HepG2 (cell line): ENCODE results near the gene FCN3.

ENCODE experiments used
- MEF2D ChIP-seq: sonication (generic); formaldehyde crosslinking; IDR thresholded peaks from 2 replicates; pipeline ENCODE4 v1.5.1; 2020; ENCODE audit warnings: mild to moderate bottlenecking, missing genetic modification reagents
- ZIK1 ChIP-seq: sonication (generic); formaldehyde crosslinking; IDR thresholded peaks from 2 replicates; pipeline ENCODE4 v1.5.0; 2020; ENCODE audit warnings: mild to moderate bottlenecking, low read depth, missing genetic modification reagents, borderline replicate concordance
- ZNF274 ChIP-seq: sonication (generic); formaldehyde crosslinking; IDR thresholded peaks from 2 replicates; pipeline ENCODE4 v1.5.1; 2020; ENCODE audit warnings: mild to moderate bottlenecking, missing genetic modification reagents

DNA sequence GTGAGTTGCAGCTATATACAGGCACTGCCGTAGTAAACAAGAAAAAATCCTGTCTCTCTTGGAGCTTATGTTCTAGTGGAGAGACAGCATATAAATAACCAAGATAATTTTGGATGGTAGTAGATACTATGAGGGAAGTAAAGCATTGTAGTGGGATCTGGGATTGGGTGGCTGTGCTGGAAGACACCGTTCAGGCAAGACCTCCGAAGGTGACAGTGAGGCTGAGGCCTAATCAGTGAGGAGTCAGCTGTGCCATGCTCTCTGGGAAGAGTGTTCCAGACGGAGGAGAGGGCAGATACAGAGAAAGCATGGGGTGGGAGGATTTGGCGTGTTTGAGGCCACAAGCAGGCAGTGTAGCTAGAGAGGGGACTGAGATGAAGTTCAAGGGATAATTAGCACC is 46.7 kb downstream of the FCN3 start:
- TF ChIP-seq ZIK1 (CRISPR knock-in tag) (no peak), ZNF274 (CRISPR knock-in tag) (no peak), MEF2D (no peak)
